SK-N-SH (cell line): Measurements from ENCODE around the gene TMTC2. TPM values are rescaled to one million over a fixed set of nuclear protein-coding genes. Genes with fewer than 3 reads are reported as not detected.

Source experiments
- CTCF ChIA-PET: fragments of 300-600, 350-600 bp; formaldehyde crosslinking; extraction: SDS; loops from one replicate; lab custom pipeline; 2021; lab: Yijun Ruan, JAX
- POLR2A ChIA-PET: fragments of 350-600 bp; sonication (Branson Sonifier 250); formaldehyde crosslinking; extraction: SDS; loops from one replicate; lab custom pipeline; 2020; ENCODE audit warnings: antibody characterized with exemption, inconsistent platforms; lab: Yijun Ruan, JAX
- DNase-seq: peaks from one replicate; pipeline ENCODE4 v3.0.0; 2012
- H2AFZ ChIP-seq: fragments of 200-600 bp; sonication (generic); 2 replicates; pipeline ENCODE4 v1.8.1; 2016; ENCODE audit warnings: antibody characterized with exemption, mild to moderate bottlenecking, low read depth
- H3F3A ChIP-seq: fragments of 200-600 bp; sonication (generic); replicated peaks from 2 replicates; pipeline ENCODE3; 2016; ENCODE audit warnings: antibody characterized with exemption, mild to moderate bottlenecking; ENCODE audit not compliant: insufficient read depth
- H3K27ac ChIP-seq, 2 experiments: fragments of 200-500 bp in 1 of 2; fragments of 200-600 bp in 1 of 2; sonication (Bioruptor generic) in 1 of 2; sonication (generic), shearing (Covaris generic) in 1 of 2; 2 replicates each; pipeline versions ENCODE4 v1.5.1 to v1.6.1; 2014 to 2016; ENCODE audit warnings: low read depth in 2 of 2, inconsistent platforms in 1 of 2, low read length in 1 of 2, mild to moderate bottlenecking in 1 of 2, mixed read lengths in 1 of 2
- H3K27me3 ChIP-seq: fragments of 200-600 bp; sonication (generic), shearing (Covaris generic); 2 replicates; pipeline ENCODE4 v1.6.1; 2016; ENCODE audit warnings: mixed run types; ENCODE audit not compliant: insufficient read depth
- H3K36me3 ChIP-seq, 2 experiments: fragments of 200-500 bp in 1 of 2; fragments of 200-600 bp in 1 of 2; sonication (Bioruptor generic) in 1 of 2; sonication (generic) in 1 of 2; replicated peaks in 1 of 2; 2 replicates each; pipeline versions ENCODE3 to v1.5.1; 2014 to 2016; ENCODE audit warnings: low read length in 1 of 2, mild to moderate bottlenecking in 1 of 2; ENCODE audit not compliant: insufficient read depth in 2 of 2, control insufficient read depth in 1 of 2
- H3K4me1 ChIP-seq, 2 experiments: fragments of 200-500 bp in 1 of 2; fragments of 200-600 bp in 1 of 2; sonication (Bioruptor generic) in 1 of 2; sonication (generic), shearing (Covaris generic) in 1 of 2; 2 replicates each; pipeline versions ENCODE4 v1.5.1 to v1.6.1; 2014 to 2016; ENCODE audit warnings: low read depth in 1 of 2, low read length in 1 of 2, mixed run types in 1 of 2; ENCODE audit not compliant: insufficient read depth in 2 of 2, control insufficient read depth in 1 of 2
- H3K4me2 ChIP-seq: fragments of 200-600 bp; sonication (generic), shearing (Covaris generic); 2 replicates; pipeline ENCODE4 v1.6.1; 2017; ENCODE audit warnings: mixed run types
- H3K4me3 ChIP-seq, 2 experiments: fragments of 200-500 bp in 1 of 2; fragments of 200-600 bp in 1 of 2; sonication (Bioruptor generic) in 1 of 2; sonication (generic), shearing (Covaris generic) in 1 of 2; 2 replicates each; pipeline versions ENCODE4 v1.5.1 to v1.8.1; 2014 to 2016; ENCODE audit warnings: low read depth in 2 of 2, inconsistent platforms in 1 of 2, low read length in 1 of 2, mild to moderate bottlenecking in 1 of 2, mixed read lengths in 1 of 2, moderate library complexity in 1 of 2
- H3K79me2 ChIP-seq: fragments of 200-600 bp; sonication (generic); 2 replicates; pipeline ENCODE4 v1.8.1; 2017; ENCODE audit warnings: mild to moderate bottlenecking; ENCODE audit not compliant: insufficient read depth
- H3K9ac ChIP-seq: fragments of 200-600 bp; sonication (generic); 2 replicates; pipeline ENCODE4 v1.6.1; 2017; ENCODE audit warnings: mixed run types
- H3K9me2 ChIP-seq: fragments of 200-600 bp; sonication (generic); 2 replicates; pipeline ENCODE4 v1.6.1; 2017; ENCODE audit warnings: mixed run types
- H3K9me3 ChIP-seq: fragments of 200-600 bp; sonication (generic); 2 replicates; pipeline ENCODE4 v1.6.1; 2017; ENCODE audit warnings: mixed run types, mild to moderate bottlenecking, moderate library complexity
- H4K20me1 ChIP-seq: fragments of 200-600 bp; sonication (generic); 2 replicates; pipeline ENCODE4 v1.6.1; 2017; ENCODE audit warnings: mild to moderate bottlenecking, mixed run types; ENCODE audit not compliant: insufficient read depth
- EZH2phosphoT487 ChIP-seq: fragments of 200-600 bp; sonication (generic); IDR thresholded peaks from 2 replicates; pipeline ENCODE4 v1.6.1; 2017; ENCODE audit warnings: low read depth, mixed run types, mild to moderate bottlenecking, antibody characterized with exemption, moderate library complexity, borderline replicate concordance
- FOSL2 ChIP-seq: IDR thresholded peaks from 2 replicates; pipeline ENCODE4 v1.4.0; 2012; ENCODE audit warnings: low read depth, mild to moderate bottlenecking, moderate library complexity, borderline replicate concordance
- FOXJ3 ChIP-seq: sonication (generic); formaldehyde crosslinking; IDR thresholded peaks from 2 replicates; pipeline ENCODE4 v1.5.1; 2020; ENCODE audit warnings: mild to moderate bottlenecking, missing genetic modification reagents
- IRF3 ChIP-seq: fragments of 150-350 bp; IDR thresholded peaks from 2 replicates; pipeline ENCODE4 v1.6.1; 2016; ENCODE audit warnings: mild to moderate bottlenecking, low read depth, low read length
- JUND ChIP-seq: IDR thresholded peaks from 2 replicates; pipeline ENCODE4 v1.4.0; 2012
- MEF2A ChIP-seq: IDR thresholded peaks from 2 replicates; pipeline ENCODE4 v1.4.0; 2012; ENCODE audit warnings: low read depth, borderline replicate concordance
- NRF1 ChIP-seq: IDR thresholded peaks from 2 replicates; pipeline ENCODE4 v1.6.1; 2012; ENCODE audit warnings: low read depth, mild to moderate bottlenecking, low read length
- PBX3 ChIP-seq: IDR thresholded peaks from 2 replicates; pipeline ENCODE4; 2012
- RAD21 ChIP-seq: IDR thresholded peaks from 2 replicates; pipeline ENCODE4 v1.6.1; 2012; ENCODE audit warnings: mild to moderate bottlenecking, low read length
- RCOR1 ChIP-seq: fragments of 150-350 bp; IDR thresholded peaks from 2 replicates; pipeline ENCODE4 v1.6.1; 2017; ENCODE audit warnings: antibody characterized with exemption, low read length
- RXRA ChIP-seq: IDR thresholded peaks from 2 replicates; pipeline ENCODE4 v1.4.0; 2012; ENCODE audit warnings: low read depth, mild to moderate bottlenecking, borderline replicate concordance
- TCF12 ChIP-seq: IDR thresholded peaks from 2 replicates; pipeline ENCODE4 v1.4.0; 2012
- USF2 ChIP-seq: fragments of 150-350 bp; IDR thresholded peaks from 2 replicates; pipeline ENCODE4 v1.6.1; 2017; ENCODE audit warnings: antibody characterized with exemption, low read length, low read depth, borderline replicate concordance
- YY1 ChIP-seq: IDR thresholded peaks from 2 replicates; pipeline ENCODE4 v1.4.0; 2012; ENCODE audit warnings: low read depth, mild to moderate bottlenecking
- ZBTB33 ChIP-seq: IDR thresholded peaks from 2 replicates; pipeline ENCODE4 v1.4.0; 2012; ENCODE audit warnings: low read depth, borderline replicate concordance
- WGBS: methylation state at CpG from one replicate; pipeline ENCODE4 v1.1.6; 2017; ENCODE audit warnings: low lambda C conversion rate; 5-methylcytosine and 5-hydroxymethylcytosine counted together
- polyA plus RNA-seq, 3 experiments: library from polyadenylated mRNA; depleted of rRNA; stranded (reverse); fragments of >200 nt; gene quantifications; 2 replicates each; pipeline ENCODE4 v1.2.3, GENCODE V29; 2012

TMTC2 gene
- polyA plus RNA-seq, 1 of the 3 experiments (the other 2 are of a cell fraction): 4.1 TPM

GRCh38 chr12:82883394-82884355 lies 197.0 kb downstream of the TMTC2 start:
- Histone ChIP-seq H3K27ac (no peak overlapping the region), H3F3A (no peaks in the 10 kb centered on the region), H3K79me2 (no peaks in the 10 kb centered on the region), H3K9me3 (no peaks in the 10 kb centered on the region), H3K36me3 (no peaks in the 10 kb centered on the region), H3K9me2 (no peaks in the 10 kb centered on the region), H3K4me3 (no peak overlapping the region), H2AFZ (no peak overlapping the region), H4K20me1 (no peaks in the 10 kb centered on the region), H3K4me2 (no peak overlapping the region), H3K9ac (no peak overlapping the region), H3K27me3 (no peaks in the 10 kb centered on the region), H3K4me1 (peaks cover 0 to 8% of the 10 kb centered on the region in 2 experiments; a peak in 3 of 4 replicates)
- TF ChIP-seq JUND (no peak), TCF12 (no peak), NRF1 (no peak), RXRA (no peak), YY1 (no peak), ZBTB33 (no peak), IRF3 (no peak), RAD21 (no peak), PBX3 (no peak), RCOR1 (no peak), FOXJ3 (CRISPR knock-in tag) (no peak), USF2 (no peak), FOSL2 (no peak), MEF2A (no peak), EZH2phosphoT487 (no peak)
- ChIA-PET POLR2A (interaction anchor here (1.1 kb wide), 1 partner anchor 196 kb away, joined by 3 read pairs; no protein-coding TSS in a partner anchor), CTCF (interaction anchor here (1.6 kb wide), 1 partner anchor 12 kb away, joined by 4 read pairs; no protein-coding TSS in a partner anchor)
- no peak for DNase-seq
- WGBS: 92% methylated on average over 8 of the region's 8 CpGs
